Upper lobe of left lung (tissue), 4 donors: ENCODE results near the gene FOXL1.

Experiments used
- CTCF ChIP-seq, 6 experiments: fragments of 450-650 bp in 4 of 6; fragments of 200-600 bp in 2 of 6; sonication (generic) in 2 of 6; IDR thresholded peaks; one replicate each; pipeline ENCODE4 v1.5.1; 2016 to 2019; ENCODE audit warnings: antibody characterized with exemption in 6 of 6
- POLR2A ChIP-seq, 4 donors: fragments of 450-650 bp; IDR thresholded peaks; one replicate each; pipeline ENCODE4 v1.5.1; 2016 to 2017; ENCODE audit warnings: antibody characterized with exemption in 4 of 4, mild to moderate bottlenecking in 2 of 4
- POLR2AphosphoS5 ChIP-seq, 2 donors: sonication (generic); formaldehyde crosslinking; IDR thresholded peaks; one replicate each; pipeline ENCODE4 v1.5.1; 2017; ENCODE audit warnings: antibody characterized with exemption in 2 of 2

GRCh38 chr16:86565181-86565631, 13.1 kb upstream of the FOXL1 start:
- TF ChIP-seq CTCF (IDR thresholded peaks at IDR 0.05) (no peak), POLR2A (IDR thresholded peaks at IDR 0.05) (no peak), POLR2AphosphoS5 (IDR thresholded peaks at IDR 0.05) (no peak)
